HepG2 (cell line): ENCODE data around the gene NPHP1. TPM values are rescaled to one million over a fixed set of nuclear protein-coding genes. Genes with fewer than 3 reads are reported as not detected.
"Not testable (repeated sequence)": the region's sequence is repeated elsewhere in the genome, so short reads cannot be mapped to it uniquely, and the experiment has no call there.

Experiments used
- ATAC-seq: fragments of 200-7000 bp; cut with Tn5 transposase; 3 replicates; pipeline ENCODE4 v1.9.1; 2020; ENCODE audit warnings: mild to moderate bottlenecking, moderate library complexity
- BruUV-seq: library from RNA; stranded (reverse); fragments of 400-500 nt; replicated peaks from 2 replicates; lab custom pipeline; 2021; lab: Mats Ljungman, UMichigan
- CTCF ChIA-PET: fragments of 300-600 bp; formaldehyde crosslinking; extraction: SDS; loops from one replicate; lab custom pipeline; 2021; ENCODE audit warnings: low total read pairs, inconsistent platforms, low intra/inter-chr PET ratio; lab: Yijun Ruan, JAX
- POLR2A ChIA-PET: fragments of 350-600 bp; sonication (Branson Sonifier 250); formaldehyde crosslinking; loops from one replicate; lab custom pipeline; 2020; ENCODE audit warnings: antibody characterized with exemption, inconsistent platforms; lab: Yijun Ruan, JAX
- DNase-seq: peaks from one replicate; pipeline ENCODE4 v3.0.0-alpha.2; 2015; ENCODE audit warnings: low spot score
- FAIRE-seq: peaks from 3 replicates; lab custom pipeline; 2011; peaks lifted over from hg19 to GRCh38; lab: Jason Lieb, UNC
- H2AFZ ChIP-seq: one replicate; pipeline ENCODE4 v1.6.1; 2011; ENCODE audit warnings: low read length, inconsistent platforms
- H3K27ac ChIP-seq: fragments of 300-600 bp; 3 replicates; pipeline ENCODE4 v1.8.0; 2011; ENCODE audit warnings: mixed run types, mild to moderate bottlenecking, mixed read lengths, low read length, inconsistent platforms; ENCODE audit not compliant: insufficient read depth; ENCODE audit errors: extremely low read length
- H3K27me3 ChIP-seq, 2 experiments: fragments of 200-600 bp in 1 of 2; 2 replicates in 1 of 2; 3 replicates in 1 of 2; pipeline versions ENCODE4 v1.6.0 to v1.8.0; 2011; ENCODE audit warnings: low read length in 2 of 2, mild to moderate bottlenecking in 2 of 2, moderate library complexity in 2 of 2, inconsistent platforms in 1 of 2; ENCODE audit not compliant: insufficient read depth in 2 of 2, control insufficient read depth in 1 of 2
- H3K36me3 ChIP-seq, 2 experiments: fragments of 200-600 bp in 1 of 2; replicated peaks in 1 of 2; 2 replicates in 1 of 2; 3 replicates in 1 of 2; pipeline versions ENCODE4 v1.5.1 to v1.8.0; 2011; ENCODE audit warnings: low read length in 2 of 2, inconsistent platforms in 1 of 2; ENCODE audit not compliant: insufficient read depth in 2 of 2, control insufficient read depth in 1 of 2
- H3K4me1 ChIP-seq: 2 replicates; pipeline ENCODE4 v1.5.1; 2012; ENCODE audit warnings: low read length, inconsistent platforms; ENCODE audit not compliant: insufficient read depth
- H3K4me2 ChIP-seq: 2 replicates; pipeline ENCODE4 v1.6.0; 2011; ENCODE audit warnings: low read depth, low read length, inconsistent platforms
- H3K4me3 ChIP-seq, 3 experiments: fragments of 200-600 bp in 1 of 3; sonication (generic), shearing (Covaris generic) in 1 of 3; replicated peaks in 1 of 3; 2 replicates each; pipeline ENCODE4 v1.5.1; 2011 to 2016; ENCODE audit warnings: low read length in 3 of 3, inconsistent platforms in 2 of 3, low read depth in 2 of 3, mild to moderate bottlenecking in 2 of 3, control low read depth in 1 of 3, mixed read lengths in 1 of 3; ENCODE audit not compliant: insufficient read depth in 1 of 3
- H3K79me2 ChIP-seq: one replicate; pipeline ENCODE4 v1.6.1; 2011; ENCODE audit warnings: low read length, inconsistent platforms; ENCODE audit not compliant: insufficient read depth
- H3K9ac ChIP-seq: 2 replicates; pipeline ENCODE4 v1.6.0; 2011; ENCODE audit warnings: mild to moderate bottlenecking, low read depth, low read length, inconsistent platforms; ENCODE audit not compliant: insufficient read depth
- H3K9me3 ChIP-seq: 2 replicates; pipeline ENCODE4 v1.5.1; 2012; ENCODE audit warnings: mild to moderate bottlenecking, low read length
- H4K20me1 ChIP-seq: 2 replicates; pipeline ENCODE4 v1.6.0; 2011; ENCODE audit warnings: inconsistent platforms, mild to moderate bottlenecking, low read length, moderate library complexity; ENCODE audit not compliant: insufficient read depth
- WGBS: methylation state at CpG from one replicate; pipeline ENCODE4 v1.1.6; 2017; ENCODE audit warnings: low lambda C conversion rate; 5-methylcytosine and 5-hydroxymethylcytosine counted together
- in situ Hi-C: cut with HindIII; loops from 2 replicates; pipeline ENCODE4 v1.10.0; 2017; ENCODE audit warnings: low pct_unique_long_range_greater_than_20kb; ENCODE audit not compliant: extremely low pct_ligation_motif_present
- intact Hi-C: fragments of 100-400 bp; cut with micrococcal nuclease; formaldehyde crosslinking; loops from one replicate; pipeline ENCODE4 v1.10.0; 2022; ENCODE audit not compliant: unreplicated experiment
- microRNA-seq: library from miRNA; unstranded; fragments of <30 nt; microRNA quantifications from one replicate; pipeline ENCODE4, GENCODE V29; 2020
- polyA plus RNA-seq, 8 experiments: library from polyadenylated mRNA; depleted of rRNA in 3 of 8; stranded (reverse) in 7 of 8; unstranded in 1 of 8; fragments of >200 nt; fragmentation: Illumina TruSeq in 4 of 8; extraction: Trizol in 4 of 8; gene quantifications; 2 replicates each; pipeline versions ENCODE4 v1.2.1 to v1.2.3, GENCODE V29; 2011 to 2016; ENCODE audit warnings: low read depth in 4 of 8, missing spikeins in 1 of 8, mixed read lengths in 1 of 8; ENCODE audit not compliant: insufficient read depth in 1 of 8
- small RNA-seq, 3 experiments: library from RNA; depleted of rRNA; stranded (forward); fragments of <200 nt; gene quantifications; one replicate each; pipeline ENCODE3, GENCODE V24; 2012; ENCODE audit warnings: low read depth in 2 of 3, low replicate concordance in 1 of 3; ENCODE audit not compliant: insufficient read length in 3 of 3, insufficient read depth in 2 of 3
- total RNA-seq, 5 experiments: library from RNA; depleted of rRNA; stranded (reverse); fragments of >200 nt; fragmentation: Illumina TruSeq; extraction: Trizol; gene quantifications; 2 replicates each; pipeline ENCODE4 v1.2.3, GENCODE V29; 2016; ENCODE audit warnings: low read depth in 1 of 5

NPHP1 gene
- total and polyA plus RNA-seq, 2 of the 13 experiments (the other 11 are each of a cell fraction or from before 2014, with no cell fraction given) = 2.7 to 4.8 TPM

DNA sequence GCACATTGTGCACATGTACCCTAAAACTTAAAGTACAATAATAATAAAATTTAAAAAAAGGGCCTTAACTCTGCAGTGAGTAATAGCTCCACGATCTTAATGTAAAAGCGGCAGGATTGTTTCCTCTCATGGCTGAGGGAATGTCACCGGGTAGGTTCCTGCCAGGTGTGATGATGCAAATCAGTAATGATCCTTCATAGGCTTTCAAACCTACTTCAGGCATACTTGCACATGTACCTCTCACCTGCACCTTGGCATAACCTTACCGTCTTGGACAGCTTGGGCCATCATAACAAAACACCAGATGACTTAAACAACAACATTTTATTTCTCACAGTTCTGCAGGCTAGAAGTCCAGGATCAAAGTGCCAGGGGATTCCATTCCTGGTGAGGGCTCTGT is 128.9 kb downstream of the NPHP1 start:
- H3K4me3 ChIP-seq, in situ Hi-C loops, H3K9ac ChIP-seq, H3K4me1 ChIP-seq, POLR2A ChIA-PET, intact Hi-C loops, H3K4me2 ChIP-seq, H4K20me1 ChIP-seq, H2AFZ ChIP-seq, H3K36me3 ChIP-seq, H3K79me2 ChIP-seq, CTCF ChIA-PET, H3K27ac ChIP-seq, ATAC-seq, BruUV-seq, H3K9me3 ChIP-seq, DNase-seq, H3K27me3 ChIP-seq, FAIRE-seq: not testable (repeated sequence)
- 34% methylated on average over 2 of the region's 4 CpGs for WGBS

Small RNAs within 50 kb of the gene (microRNA-seq; reads per million reads assigned to microRNA genes)
- not detected for gene MIR4436B1

Small RNAs within 50 kb of the gene (small RNA-seq; reads per million reads assigned to genes)
- gene MIR4436B1 = 0 reads per million in 3 experiments

Other genes with a start within 250 kb of the NPHP1 start
- not detected in 2 replicates for gene MALL, start 89.2 kb downstream of the NPHP1 start, total RNA-seq (2016; rRNA removed; fragmentation: Illumina TruSeq; extraction: Trizol)
- not detected in 2 replicates for gene MALL, start 89.2 kb downstream of the NPHP1 start, polyA plus RNA-seq (2011; rRNA removed)
- 47.1 and 50.4 TPM in 2 replicates for gene MTLN, start 7.5 kb upstream of the NPHP1 start, total RNA-seq (2016; rRNA removed; fragmentation: Illumina TruSeq; extraction: Trizol)
- 37.1 and 47.4 TPM in 2 replicates for gene MTLN, start 7.5 kb upstream of the NPHP1 start, polyA plus RNA-seq (2011; rRNA removed)